ENCODE data around the gene SLC4A2.
"Not testable (repeated sequence)": the region's sequence is repeated elsewhere in the genome, so short reads cannot be mapped to it uniquely, and the experiment has no call there.

Gene SLC4A2

GRCh38 chr7:151026771-151027727, 32.3 kb upstream of the SLC4A2 start:
- H3K4me3 ChIP-seq (ENCODE audit: low read length) = peak overlapping the region; percentile 82
- not testable (repeated sequence) for H3K36me3 ChIP-seq (ENCODE audit: insufficient read depth, low read length)

GRCh38 chr7:151027728-151028130, 31.7 kb upstream of the SLC4A2 start:
- H3K36me3 ChIP-seq (ENCODE audit: insufficient read depth, low read length); H3K9me3 ChIP-seq (replicated peaks; ENCODE audit: low read length); H3K4me1 ChIP-seq (ENCODE audit: control insufficient read depth, insufficient read depth, low read length): not testable (repeated sequence)
- H3K27me3 ChIP-seq (ENCODE audit: control insufficient read depth, insufficient read depth, low read length) = peaks cover 14% of the 10 kb centered on the region
- H3K9ac ChIP-seq (ENCODE audit: low read depth, low read length) = peak overlapping the region; percentile 62
- H3K4me3 ChIP-seq (ENCODE audit: low read length) = peak overlapping the region; percentile 82
- H3K4me2 ChIP-seq (ENCODE audit: low read length) = peak overlapping the region; percentile 94

More at GRCh38 chr7:151026771-151027727, 32.3 kb upstream of the SLC4A2 start:
- Histone ChIP-seq H3K27me3 (ENCODE audit: control insufficient read depth, insufficient read depth, low read length) (peaks cover 16% of the 10 kb centered on the region), H3K4me2 (ENCODE audit: low read length) (peak overlapping the region; percentile 94)
- H3K9ac ChIP-seq (ENCODE audit: low read depth, low read length); H3K4me1 ChIP-seq (ENCODE audit: control insufficient read depth, insufficient read depth, low read length); H3K9me3 ChIP-seq (replicated peaks; ENCODE audit: low read length): not testable (repeated sequence)

GRCh38 chr7:151028131-151028947, 31.1 kb upstream of the SLC4A2 start, which contains the start of gene ABCB8:
Gene ABCB8 (plus strand): TSS chr7:151028450. CDS start chr7:151028516, 66 bp downstream.
- peaks cover 8% of the 10 kb centered on the region for H3K27me3 ChIP-seq (ENCODE audit: control insufficient read depth, insufficient read depth, low read length)

GRCh38 chr7:151028948-151029501, 30.4 kb upstream of the SLC4A2 start:
- peak overlapping the region; percentile 82 for H3K4me3 ChIP-seq (ENCODE audit: low read length)
- no peaks in the 10 kb centered on the region for H3K9me3 ChIP-seq (replicated peaks; ENCODE audit: low read length)
- peaks cover 3% of the 10 kb centered on the region for H3K27me3 ChIP-seq (ENCODE audit: control insufficient read depth, insufficient read depth, low read length)
- H3K4me1 ChIP-seq (ENCODE audit: control insufficient read depth, insufficient read depth, low read length) = peaks cover 7% of the 10 kb centered on the region
- peak overlapping the region; percentile 87 for H3K4me2 ChIP-seq (ENCODE audit: low read length)
- peaks cover 11% of the 10 kb centered on the region for H3K36me3 ChIP-seq (ENCODE audit: insufficient read depth, low read length)
- H3K9ac ChIP-seq (ENCODE audit: low read depth, low read length) = peak overlapping the region; percentile 88

More at GRCh38 chr7:151028131-151028947, 31.1 kb upstream of the SLC4A2 start, which contains the start of gene ABCB8:
- H3K36me3 ChIP-seq (ENCODE audit: insufficient read depth, low read length) = peaks cover 7% of the 10 kb centered on the region
- H3K9ac ChIP-seq (ENCODE audit: low read depth, low read length) = peak within 1 kb of the TSS; percentile 88
- H3K4me1 ChIP-seq (ENCODE audit: control insufficient read depth, insufficient read depth, low read length) = peaks cover 7% of the 10 kb centered on the region
- no peaks in the 10 kb centered on the region for H3K9me3 ChIP-seq (replicated peaks; ENCODE audit: low read length)
- H3K4me2 ChIP-seq (ENCODE audit: low read length) = peak within 1 kb of the TSS; percentile 94
- H3K4me3 ChIP-seq (ENCODE audit: low read length) = peak within 1 kb of the TSS; percentile 82

GRCh38 chr7:151031011-151031410, 28.4 kb upstream of the SLC4A2 start:
- peaks cover 7% of the 10 kb centered on the region for H3K4me1 ChIP-seq (ENCODE audit: control insufficient read depth, insufficient read depth, low read length)
- H3K27me3 ChIP-seq (ENCODE audit: control insufficient read depth, insufficient read depth, low read length) = no peaks in the 10 kb centered on the region
- H3K4me2 ChIP-seq (ENCODE audit: low read length) = no peak overlapping the region
- peaks cover 30% of the 10 kb centered on the region for H3K36me3 ChIP-seq (ENCODE audit: insufficient read depth, low read length)
- no peak overlapping the region for H3K4me3 ChIP-seq (ENCODE audit: low read length)
- H3K9me3 ChIP-seq (replicated peaks; ENCODE audit: low read length) = no peaks in the 10 kb centered on the region
- H3K9ac ChIP-seq (ENCODE audit: low read depth, low read length) = no peak overlapping the region

GRCh38 chr7:151032936-151033863, 26.2 kb upstream of the SLC4A2 start:
- H3K4me1 ChIP-seq (ENCODE audit: control insufficient read depth, insufficient read depth, low read length) = peaks cover 4% of the 10 kb centered on the region
- H3K4me3 ChIP-seq (ENCODE audit: low read length) = no peak overlapping the region
- no peaks in the 10 kb centered on the region for H3K9me3 ChIP-seq (replicated peaks; ENCODE audit: low read length)
- no peak overlapping the region for H3K4me2 ChIP-seq (ENCODE audit: low read length)
- H3K9ac ChIP-seq (ENCODE audit: low read depth, low read length) = no peak overlapping the region
- peaks cover 43% of the 10 kb centered on the region for H3K36me3 ChIP-seq (ENCODE audit: insufficient read depth, low read length)
- H3K27me3 ChIP-seq (ENCODE audit: control insufficient read depth, insufficient read depth, low read length) = no peaks in the 10 kb centered on the region

GRCh38 chr7:151033864-151034249, 25.5 kb upstream of the SLC4A2 start:
- Histone ChIP-seq H3K9ac (ENCODE audit: low read depth, low read length) (no peak overlapping the region), H3K36me3 (ENCODE audit: insufficient read depth, low read length) (peaks cover 43% of the 10 kb centered on the region), H3K9me3 (replicated peaks; ENCODE audit: low read length) (no peaks in the 10 kb centered on the region), H3K4me3 (ENCODE audit: low read length) (no peak overlapping the region), H3K27me3 (ENCODE audit: control insufficient read depth, insufficient read depth, low read length) (no peaks in the 10 kb centered on the region), H3K4me1 (ENCODE audit: control insufficient read depth, insufficient read depth, low read length) (peaks cover 11% of the 10 kb centered on the region), H3K4me2 (ENCODE audit: low read length) (no peak overlapping the region)

GRCh38 chr7:151034312-151035025, 24.9 kb upstream of the SLC4A2 start:
- Histone ChIP-seq H3K4me3 (ENCODE audit: low read length) (no peak overlapping the region), H3K4me1 (ENCODE audit: control insufficient read depth, insufficient read depth, low read length) (peaks cover 17% of the 10 kb centered on the region), H3K9ac (ENCODE audit: low read depth, low read length) (no peak overlapping the region), H3K27me3 (ENCODE audit: control insufficient read depth, insufficient read depth, low read length) (no peaks in the 10 kb centered on the region), H3K36me3 (ENCODE audit: insufficient read depth, low read length) (peaks cover 43% of the 10 kb centered on the region), H3K9me3 (replicated peaks; ENCODE audit: low read length) (no peaks in the 10 kb centered on the region), H3K4me2 (ENCODE audit: low read length) (no peak overlapping the region)

GRCh38 chr7:151035026-151035717, 24.2 kb upstream of the SLC4A2 start:
- H3K9me3 ChIP-seq (replicated peaks; ENCODE audit: low read length) = no peaks in the 10 kb centered on the region
- no peak overlapping the region for H3K4me2 ChIP-seq (ENCODE audit: low read length)
- peaks cover 24% of the 10 kb centered on the region for H3K4me1 ChIP-seq (ENCODE audit: control insufficient read depth, insufficient read depth, low read length)
- H3K9ac ChIP-seq (ENCODE audit: low read depth, low read length) = no peak overlapping the region
- H3K27me3 ChIP-seq (ENCODE audit: control insufficient read depth, insufficient read depth, low read length) = no peaks in the 10 kb centered on the region
- peaks cover 43% of the 10 kb centered on the region for H3K36me3 ChIP-seq (ENCODE audit: insufficient read depth, low read length)
- H3K4me3 ChIP-seq (ENCODE audit: low read length) = no peak overlapping the region

- peaks cover 43% of the 10 kb centered on the region for H3K36me3 ChIP-seq (ENCODE audit: insufficient read depth, low read length)
- no peak overlapping the region for H3K9ac ChIP-seq (ENCODE audit: low read depth, low read length)
- H3K4me2 ChIP-seq (ENCODE audit: low read length) = no peak overlapping the region
- no peaks in the 10 kb centered on the region for H3K27me3 ChIP-seq (ENCODE audit: control insufficient read depth, insufficient read depth, low read length)
- no peak overlapping the region for H3K4me3 ChIP-seq (ENCODE audit: low read length)
- peaks cover 24% of the 10 kb centered on the region for H3K4me1 ChIP-seq (ENCODE audit: control insufficient read depth, insufficient read depth, low read length)
- no peaks in the 10 kb centered on the region for H3K9me3 ChIP-seq (replicated peaks; ENCODE audit: low read length)
Measured at GRCh38 chr7:151035902-151036301, 23.5 kb upstream of the SLC4A2 start.

All from skeletal muscle satellite cell (primary cell).